ENCODE data around the gene PLEKHA7. TPM values are rescaled to one million over a fixed set of nuclear protein-coding genes. Genes with fewer than 3 reads are reported as not detected.
"Not testable (repeated sequence)": the region's sequence is repeated elsewhere in the genome, so short reads cannot be mapped to it uniquely, and the experiment has no call there.

PLEKHA7 gene
- polyA plus RNA-seq, 6 donors from 2014 or later: 0.15 to 0.16 TPM; not detected in 4

GRCh38 chr11:16880184-16880801 is 133.9 kb downstream of the PLEKHA7 start:
- no peaks in the 10 kb centered on the region for H3K36me3 Mint-ChIP-seq
- H3K27ac Mint-ChIP-seq: no peak overlapping the region
- no peak for ATAC-seq (ENCODE audit: low read depth in 2 of 2)
- H3K27me3 Mint-ChIP-seq: peaks cover 0 to 8% (median 5%) of the 10 kb centered on the region in 3 donors
- H3K4me3 Mint-ChIP-seq: no peak overlapping the region
- H3K9me3 Mint-ChIP-seq: no peaks in the 10 kb centered on the region
- no peaks in the 10 kb centered on the region for H3K4me1 Mint-ChIP-seq
- DNase-seq: no peak

GRCh38 chr11:16879690-16880089 is 134.5 kb downstream of the PLEKHA7 start:
- no peak overlapping the region for H3K27ac Mint-ChIP-seq
- no peaks in the 10 kb centered on the region for H3K9me3 Mint-ChIP-seq
- H3K4me3 Mint-ChIP-seq: no peak overlapping the region
- ATAC-seq (ENCODE audit: low read depth in 2 of 2) (no peak), DNase-seq (no peak)
- peaks cover 0 to 8% (median 7%) of the 10 kb centered on the region in 3 donors for H3K27me3 Mint-ChIP-seq
- no peaks in the 10 kb centered on the region for H3K36me3 Mint-ChIP-seq
- H3K4me1 Mint-ChIP-seq: no peaks in the 10 kb centered on the region

GRCh38 chr11:16876837-16877236 is 137.4 kb downstream of the PLEKHA7 start:
- Mint-ChIP-seq H3K27me3 (peaks cover 0 to 10% (median 7%) of the 10 kb centered on the region in 3 donors), H3K4me3 (no peak overlapping the region), H3K36me3 (no peaks in the 10 kb centered on the region), H3K9me3 (no peaks in the 10 kb centered on the region), H3K4me1 (no peaks in the 10 kb centered on the region), H3K27ac (peak overlapping the region in 1 of 6 donors; percentile 28)
- DNase-seq (no peak), ATAC-seq (ENCODE audit: low read depth in 2 of 2) (no peak)

- H3K4me1 Mint-ChIP-seq: no peaks in the 10 kb centered on the region
- peaks cover 0 to 10% (median under 1%) of the 10 kb centered on the region in 3 donors for H3K27me3 Mint-ChIP-seq
- no peaks in the 10 kb centered on the region for H3K36me3 Mint-ChIP-seq
- H3K4me3 Mint-ChIP-seq: no peak overlapping the region
- ATAC-seq (ENCODE audit: low read depth in 2 of 2): no peak
- H3K9me3 Mint-ChIP-seq: no peaks in the 10 kb centered on the region
- DNase-seq: no peak
- H3K27ac Mint-ChIP-seq: no peak overlapping the region
Measured at GRCh38 chr11:16876053-16876752, 138.0 kb downstream of the PLEKHA7 start.

- no peak overlapping the region for H3K4me3 Mint-ChIP-seq
- H3K27me3 Mint-ChIP-seq: peaks cover 0 to 10% (median 0%) of the 10 kb centered on the region in 3 donors
- H3K4me1 Mint-ChIP-seq: no peaks in the 10 kb centered on the region
- DNase-seq (no peak), ATAC-seq (ENCODE audit: low read depth in 2 of 2) (no peak)
- H3K9me3 Mint-ChIP-seq: no peaks in the 10 kb centered on the region
- no peak overlapping the region for H3K27ac Mint-ChIP-seq
- no peaks in the 10 kb centered on the region for H3K36me3 Mint-ChIP-seq
Measured at GRCh38 chr11:16874275-16874975, 139.8 kb downstream of the PLEKHA7 start.

GRCh38 chr11:16873289-16873688 is 140.9 kb downstream of the PLEKHA7 start:
- peaks cover 0 to 10% (median 0%) of the 10 kb centered on the region in 3 donors for H3K27me3 Mint-ChIP-seq
- ATAC-seq (ENCODE audit: low read depth in 2 of 2) (no peak), DNase-seq (no peak)
- no peak overlapping the region for H3K27ac Mint-ChIP-seq
- no peak overlapping the region for H3K4me3 Mint-ChIP-seq
- H3K4me1 Mint-ChIP-seq: no peaks in the 10 kb centered on the region
- no peaks in the 10 kb centered on the region for H3K36me3 Mint-ChIP-seq
- no peaks in the 10 kb centered on the region for H3K9me3 Mint-ChIP-seq

- H3K36me3 Mint-ChIP-seq: no peaks in the 10 kb centered on the region
- H3K27me3 Mint-ChIP-seq: peaks cover 0 to 5% (median 0%) of the 10 kb centered on the region in 3 donors
- no peaks in the 10 kb centered on the region for H3K9me3 Mint-ChIP-seq
- H3K4me3 Mint-ChIP-seq: no peak overlapping the region
- H3K27ac Mint-ChIP-seq: no peak overlapping the region
- H3K4me1 Mint-ChIP-seq: no peaks in the 10 kb centered on the region
- no peak for ATAC-seq (ENCODE audit: low read depth in 2 of 2)
- no peak for DNase-seq
Measured at GRCh38 chr11:16871368-16871767, 142.8 kb downstream of the PLEKHA7 start.

- H3K27ac Mint-ChIP-seq: no peak overlapping the region
- no peaks in the 10 kb centered on the region for H3K36me3 Mint-ChIP-seq
- ATAC-seq (ENCODE audit: low read depth in 2 of 2) (no peak), DNase-seq (no peak)
- H3K27me3 Mint-ChIP-seq: no peaks in the 10 kb centered on the region
- H3K9me3 Mint-ChIP-seq: peaks cover 0 to 5% (median 0%) of the 10 kb centered on the region in 7 donors
- no peaks in the 10 kb centered on the region for H3K4me1 Mint-ChIP-seq
- H3K4me3 Mint-ChIP-seq: no peak overlapping the region
Measured at GRCh38 chr11:16867097-16867496, 147.1 kb downstream of the PLEKHA7 start.

GRCh38 chr11:16864428-16864827 is 149.8 kb downstream of the PLEKHA7 start:
- H3K27me3 Mint-ChIP-seq; ATAC-seq (ENCODE audit: low read depth in 2 of 2); H3K36me3 Mint-ChIP-seq; H3K9me3 Mint-ChIP-seq; DNase-seq; H3K27ac Mint-ChIP-seq; H3K4me3 Mint-ChIP-seq; H3K4me1 Mint-ChIP-seq: not testable (repeated sequence)

- H3K4me3 Mint-ChIP-seq: no peak overlapping the region
- H3K27ac Mint-ChIP-seq: no peak overlapping the region
- no peaks in the 10 kb centered on the region for H3K4me1 Mint-ChIP-seq
- H3K27me3 Mint-ChIP-seq: no peaks in the 10 kb centered on the region
- DNase-seq (no peak), ATAC-seq (ENCODE audit: low read depth in 2 of 2) (no peak)
- H3K36me3 Mint-ChIP-seq: no peaks in the 10 kb centered on the region
- H3K9me3 Mint-ChIP-seq: peaks cover 0 to 5% (median 0%) of the 10 kb centered on the region in 7 donors
Measured at GRCh38 chr11:16863389-16863788, 150.8 kb downstream of the PLEKHA7 start.

GRCh38 chr11:16862726-16863125 is 151.5 kb downstream of the PLEKHA7 start:
- no peaks in the 10 kb centered on the region for H3K36me3 Mint-ChIP-seq
- H3K27me3 Mint-ChIP-seq: no peaks in the 10 kb centered on the region
- H3K4me1 Mint-ChIP-seq: no peaks in the 10 kb centered on the region
- ATAC-seq (ENCODE audit: low read depth in 2 of 2) (no peak), DNase-seq (no peak)
- H3K27ac Mint-ChIP-seq: peak overlapping the region in 1 of 6 donors; percentile 24
- H3K4me3 Mint-ChIP-seq: no peak overlapping the region
- H3K9me3 Mint-ChIP-seq: peaks cover 0 to 5% (median 0%) of the 10 kb centered on the region in 7 donors

- H3K27me3 Mint-ChIP-seq: no peaks in the 10 kb centered on the region
- H3K4me1 Mint-ChIP-seq: no peaks in the 10 kb centered on the region
- H3K36me3 Mint-ChIP-seq: no peaks in the 10 kb centered on the region
- DNase-seq (no peak), ATAC-seq (ENCODE audit: low read depth in 2 of 2) (no peak)
- H3K4me3 Mint-ChIP-seq: no peak overlapping the region
- H3K9me3 Mint-ChIP-seq: peaks cover 0 to 5% (median 0%) of the 10 kb centered on the region in 7 donors
- H3K27ac Mint-ChIP-seq: no peak overlapping the region
Measured at GRCh38 chr11:16861862-16862261, 152.4 kb downstream of the PLEKHA7 start.

- H3K9me3 Mint-ChIP-seq: peaks cover 0 to 5% (median 0%) of the 10 kb centered on the region in 7 donors
- H3K4me3 Mint-ChIP-seq: no peak overlapping the region
- ATAC-seq (ENCODE audit: low read depth in 2 of 2): no peak
- no peaks in the 10 kb centered on the region for H3K4me1 Mint-ChIP-seq
- DNase-seq: no peak
- H3K27ac Mint-ChIP-seq: no peak overlapping the region
- H3K36me3 Mint-ChIP-seq: no peaks in the 10 kb centered on the region
- H3K27me3 Mint-ChIP-seq: no peaks in the 10 kb centered on the region
Measured at GRCh38 chr11:16860617-16861016, 153.6 kb downstream of the PLEKHA7 start.

- H3K9me3 Mint-ChIP-seq: peaks cover 0 to under 1% (median 0%) of the 10 kb centered on the region in 7 donors
Measured at GRCh38 chr11:16859651-16860050, 154.6 kb downstream of the PLEKHA7 start.

More at GRCh38 chr11:16859651-16860050, 154.6 kb downstream of the PLEKHA7 start:
- no peaks in the 10 kb centered on the region for H3K27me3 Mint-ChIP-seq
- DNase-seq (no peak), ATAC-seq (ENCODE audit: low read depth in 2 of 2) (no peak)
- H3K27ac Mint-ChIP-seq: no peak overlapping the region
- H3K36me3 Mint-ChIP-seq: no peaks in the 10 kb centered on the region
- no peaks in the 10 kb centered on the region for H3K4me1 Mint-ChIP-seq
- no peak overlapping the region for H3K4me3 Mint-ChIP-seq
